Esophagus muscularis mucosa (tissue), 4 donors: ENCODE measurements around the gene ATP2A3.

Source experiments
- EP300 ChIP-seq: sonication (generic); formaldehyde crosslinking; IDR thresholded peaks from one replicate; pipeline ENCODE4 v1.6.1; 2017; ENCODE audit warnings: antibody characterized with exemption
- POLR2A ChIP-seq: fragments of 450-650 bp; IDR thresholded peaks from one replicate; pipeline ENCODE4 v1.6.1; 2017; ENCODE audit warnings: antibody characterized with exemption, moderate library complexity, mild to moderate bottlenecking, low read depth
- POLR2AphosphoS5 ChIP-seq, 2 donors: sonication (generic); formaldehyde crosslinking; IDR thresholded peaks; one replicate each; pipeline ENCODE4 v1.6.1; 2017; ENCODE audit warnings: antibody characterized with exemption in 2 of 2
- TF ChIP-seq, protein P1 (sequence below), 3 experiments: fragments of 200-600 bp in 2 of 3; fragments of 450-650 bp in 1 of 3; sonication (generic) in 2 of 3; IDR thresholded peaks; one replicate each; pipeline ENCODE4 v1.5.1; 2017 to 2019; ENCODE audit warnings: antibody characterized with exemption in 3 of 3, mild to moderate bottlenecking in 2 of 3, moderate library complexity in 1 of 3

DNA sequence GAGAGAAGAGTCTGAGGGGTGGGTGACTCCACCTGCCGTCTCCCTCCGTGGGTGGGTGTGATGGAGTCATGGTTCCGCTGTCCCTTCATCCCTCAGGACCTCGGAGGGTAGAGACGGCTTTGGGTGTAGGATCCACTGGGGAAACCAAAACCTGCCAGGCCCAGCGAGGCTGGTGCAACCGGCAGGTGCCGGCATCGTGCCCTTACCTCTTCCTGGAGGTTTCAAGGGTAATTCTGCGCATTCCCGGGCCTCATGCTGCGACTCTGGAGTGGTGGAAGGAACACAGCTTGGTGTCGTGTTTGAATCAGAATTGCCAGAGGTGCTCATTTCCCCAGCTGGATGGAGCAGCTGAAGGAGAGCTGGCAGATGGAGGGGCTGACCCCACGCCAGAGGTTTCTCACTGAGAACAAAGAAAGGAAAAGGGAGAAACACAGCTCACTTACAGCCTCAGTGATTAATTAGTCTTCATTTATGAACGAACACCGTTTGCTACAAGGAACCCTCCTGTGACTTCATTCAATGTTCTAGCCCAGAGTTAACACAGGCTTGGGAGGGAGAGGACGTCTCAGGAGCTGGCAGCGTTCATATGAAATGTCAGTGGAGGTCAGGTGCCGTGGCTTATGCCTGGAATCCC is 16.3 kb upstream of the ATP2A3 start:
- TF ChIP-seq, protein P1, sequence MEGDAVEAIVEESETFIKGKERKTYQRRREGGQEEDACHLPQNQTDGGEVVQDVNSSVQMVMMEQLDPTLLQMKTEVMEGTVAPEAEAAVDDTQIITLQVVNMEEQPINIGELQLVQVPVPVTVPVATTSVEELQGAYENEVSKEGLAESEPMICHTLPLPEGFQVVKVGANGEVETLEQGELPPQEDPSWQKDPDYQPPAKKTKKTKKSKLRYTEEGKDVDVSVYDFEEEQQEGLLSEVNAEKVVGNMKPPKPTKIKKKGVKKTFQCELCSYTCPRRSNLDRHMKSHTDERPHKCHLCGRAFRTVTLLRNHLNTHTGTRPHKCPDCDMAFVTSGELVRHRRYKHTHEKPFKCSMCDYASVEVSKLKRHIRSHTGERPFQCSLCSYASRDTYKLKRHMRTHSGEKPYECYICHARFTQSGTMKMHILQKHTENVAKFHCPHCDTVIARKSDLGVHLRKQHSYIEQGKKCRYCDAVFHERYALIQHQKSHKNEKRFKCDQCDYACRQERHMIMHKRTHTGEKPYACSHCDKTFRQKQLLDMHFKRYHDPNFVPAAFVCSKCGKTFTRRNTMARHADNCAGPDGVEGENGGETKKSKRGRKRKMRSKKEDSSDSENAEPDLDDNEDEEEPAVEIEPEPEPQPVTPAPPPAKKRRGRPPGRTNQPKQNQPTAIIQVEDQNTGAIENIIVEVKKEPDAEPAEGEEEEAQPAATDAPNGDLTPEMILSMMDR (IDR thresholded peaks at IDR 0.05): no peak
- no peak for TF ChIP-seq POLR2A
- TF ChIP-seq POLR2AphosphoS5 (IDR thresholded peaks at IDR 0.05): no peak
- no peak for TF ChIP-seq EP300
